HL-60/S4 treated with phorbol 12-myristate 13-acetate at 8.2 ng/mL for 4 days and 3 days (cell line): ENCODE measurements around the gene SEMA5B.

Experiments
- in situ Hi-C: fragments of 300-500 bp; cut with MboI; formaldehyde crosslinking; loops from 2 replicates; pipeline ENCODE4 v1.15.0; 2022; ENCODE audit warnings: low sequenced_read_pairs

The SEMA5B gene

GRCh38 chr3:123025642-123026521 is 1.7 kb downstream of the SEMA5B start:
- in situ Hi-C loops: no loop called here

- in situ Hi-C loops: no loop called here
Measured at GRCh38 chr3:123024056-123024455, 3.5 kb downstream of the SEMA5B start.

- in situ Hi-C loops: no loop called here
Measured at GRCh38 chr3:123021996-123022510, 5.5 kb downstream of the SEMA5B start.

GRCh38 chr3:123021388-123021787 is 6.2 kb downstream of the SEMA5B start:
- in situ Hi-C loops: no loop called here

GRCh38 chr3:123020709-123021108 is 6.9 kb downstream of the SEMA5B start:
- in situ Hi-C loops: no loop called here

GRCh38 chr3:123019591-123019990 is 8.0 kb downstream of the SEMA5B start:
- in situ Hi-C loops: no loop called here

GRCh38 chr3:123019161-123019560 is 8.4 kb downstream of the SEMA5B start:
- in situ Hi-C loops: no loop called here

- in situ Hi-C loops: no loop called here
Measured at GRCh38 chr3:123018683-123019082, 8.9 kb downstream of the SEMA5B start.

- in situ Hi-C loops: no loop called here
Measured at GRCh38 chr3:123015596-123015995, 12.0 kb downstream of the SEMA5B start.

- in situ Hi-C loops: no loop called here
Measured at GRCh38 chr3:123013876-123014275, 13.7 kb downstream of the SEMA5B start.

- in situ Hi-C loops: no loop called here
Measured at GRCh38 chr3:123012652-123013051, 14.9 kb downstream of the SEMA5B start.

GRCh38 chr3:123011447-123011846 is 16.1 kb downstream of the SEMA5B start:
- in situ Hi-C loops: no loop called here

GRCh38 chr3:123008840-123009239 is 18.7 kb downstream of the SEMA5B start:
- in situ Hi-C loops: no loop called here

- in situ Hi-C loops: no loop called here
Measured at GRCh38 chr3:123006609-123007008, 21.0 kb downstream of the SEMA5B start.

GRCh38 chr3:123005291-123005690 is 22.3 kb downstream of the SEMA5B start:
- in situ Hi-C loops: no loop called here

GRCh38 chr3:123004201-123004918 is 23.2 kb downstream of the SEMA5B start:
- in situ Hi-C loops: no loop called here

GRCh38 chr3:123002749-123003497 is 24.6 kb downstream of the SEMA5B start:
- in situ Hi-C loops: no loop called here

GRCh38 chr3:123002100-123002748 is 25.3 kb downstream of the SEMA5B start:
- in situ Hi-C loops: no loop called here

- in situ Hi-C loops: no loop called here
Measured at GRCh38 chr3:122998856-122999255, 28.7 kb downstream of the SEMA5B start.

- in situ Hi-C loops: no loop called here
Measured at GRCh38 chr3:122998206-122998605, 29.4 kb downstream of the SEMA5B start.
